K562 (cell line): ENCODE data around the gene SCYL1. TPM values are rescaled to one million over a fixed set of nuclear protein-coding genes. Genes with fewer than 3 reads are reported as not detected.

Experiments
- ATAC-seq: fragments of 200-7000 bp; cut with Tn5 transposase; 3 replicates; pipeline ENCODE4 v1.9.1; 2020; ENCODE audit warnings: moderate library complexity
- BruUV-seq: library from RNA; stranded (reverse); fragments of 400-500 nt; replicated peaks from 2 replicates; lab custom pipeline; 2021; lab: Mats Ljungman, UMichigan
- CTCF ChIA-PET: fragments of 300-600 bp; formaldehyde crosslinking; extraction: SDS; loops from one replicate; lab custom pipeline; 2021; ENCODE audit warnings: low intra/inter-chr PET ratio; lab: Yijun Ruan, JAX
- POLR2A ChIA-PET: fragments of 300-600, 350-650 bp; sonication (Branson Sonifier 250); formaldehyde crosslinking; extraction: SDS; loops from one replicate; lab custom pipeline; 2021; ENCODE audit warnings: antibody characterized with exemption, inconsistent platforms; lab: Yijun Ruan, JAX
- DNase-seq, 4 experiments: peaks; one replicate each; pipeline versions ENCODE4 v3.0.0 to v3.0.0-alpha.2; 2011 to 2018; ENCODE audit warnings: low spot score in 3 of 4, mixed read lengths in 3 of 4; ENCODE audit errors: extremely low read depth in 1 of 4
- FAIRE-seq: peaks from 2 replicates; lab custom pipeline; 2011; peaks lifted over from hg19 to GRCh38; lab: Jason Lieb, UNC
- H2AFZ ChIP-seq: 2 replicates; pipeline ENCODE4 v1.6.0; 2011; ENCODE audit warnings: low read depth, low read length, control low read depth, inconsistent platforms
- H3K27ac ChIP-seq: fragments of 200-600 bp; 3 replicates; pipeline ENCODE4 v1.8.0; 2011; ENCODE audit warnings: low read depth, mild to moderate bottlenecking, control low read depth, inconsistent platforms, low read length, moderate library complexity, mixed read lengths; ENCODE audit errors: extremely low read depth
- H3K27me3 ChIP-seq, 2 experiments: fragments of 300-600 bp in 1 of 2; 2 replicates in 1 of 2; 3 replicates in 1 of 2; pipeline versions ENCODE4 v1.6.0 to v1.8.0; 2011; ENCODE audit warnings: inconsistent platforms in 2 of 2, low read length in 2 of 2, mild to moderate bottlenecking in 1 of 2, mixed read lengths in 1 of 2, moderate library complexity in 1 of 2; ENCODE audit not compliant: control insufficient read depth in 2 of 2, insufficient read depth in 2 of 2
- H3K36me3 ChIP-seq: fragments of 300-600 bp; 3 replicates; pipeline ENCODE4 v1.8.0; 2011; ENCODE audit warnings: mild to moderate bottlenecking, low read length, inconsistent platforms; ENCODE audit not compliant: control insufficient read depth, insufficient read depth
- H3K4me1 ChIP-seq, 2 experiments: fragments of 200-600 bp in 1 of 2; replicated peaks in 1 of 2; 2 replicates in 1 of 2; 3 replicates in 1 of 2; pipeline versions ENCODE4 v1.5.1 to v1.8.0; 2011; ENCODE audit warnings: inconsistent platforms in 2 of 2, low read length in 2 of 2, mild to moderate bottlenecking in 1 of 2, mixed read lengths in 1 of 2, moderate library complexity in 1 of 2; ENCODE audit not compliant: control insufficient read depth in 2 of 2, insufficient read depth in 2 of 2
- H3K4me2 ChIP-seq: 2 replicates; pipeline ENCODE4 v1.6.1; 2011; ENCODE audit warnings: low read length, control low read depth, inconsistent platforms, mixed read lengths; ENCODE audit not compliant: insufficient read depth
- H3K4me3 ChIP-seq: fragments of 200-600 bp; sonication (generic), shearing (Covaris generic); 2 replicates; pipeline ENCODE4 v1.5.1; 2016; ENCODE audit warnings: control low read depth, inconsistent platforms
- H3K79me2 ChIP-seq: fragments of 200-600 bp; 3 replicates; pipeline ENCODE4 v1.8.0; 2011; ENCODE audit warnings: low read length, inconsistent platforms; ENCODE audit not compliant: control insufficient read depth, insufficient read depth
- H3K9ac ChIP-seq, 2 experiments: 2 replicates each; pipeline versions ENCODE4 v1.6.0 to v1.6.1; 2011; ENCODE audit warnings: low read depth in 2 of 2, low read length in 2 of 2, control low read depth in 1 of 2, inconsistent platforms in 1 of 2, mild to moderate bottlenecking in 1 of 2, mixed read lengths in 1 of 2; ENCODE audit not compliant: insufficient read depth in 1 of 2
- H3K9me1 ChIP-seq: one replicate; pipeline ENCODE4 v1.6.0; 2011; ENCODE audit warnings: inconsistent platforms, mild to moderate bottlenecking, low read length, moderate library complexity; ENCODE audit not compliant: control insufficient read depth, insufficient read depth
- H3K9me3 ChIP-seq: replicated peaks from 2 replicates; pipeline ENCODE4 v1.5.1; 2011; ENCODE audit warnings: low read depth, low read length, inconsistent platforms; ENCODE audit not compliant: control insufficient read depth, insufficient read depth
- H4K20me1 ChIP-seq: replicated peaks from 2 replicates; pipeline ENCODE4 v1.6.1; 2011; ENCODE audit warnings: low read length, inconsistent platforms, mixed read lengths; ENCODE audit not compliant: control insufficient read depth, insufficient read depth
- ELF1 ChIP-seq: fragments of 200-800 bp; sonication (Bioruptor generic); IDR thresholded peaks from 2 replicates; pipeline ENCODE4 v1.6.1; 2016; ENCODE audit warnings: missing genetic modification characterization, missing compliant biosample characterization
- ELF4 ChIP-seq: fragments of 450-650 bp; formaldehyde crosslinking; IDR thresholded peaks from 2 replicates; pipeline ENCODE4 v1.4.0; 2022; ENCODE audit warnings: missing genetic modification characterization
- PKNOX1 ChIP-seq: fragments of 450-650 bp; IDR thresholded peaks from 2 replicates; pipeline ENCODE4 v1.6.1; 2016
- SP2 ChIP-seq: IDR thresholded peaks from 2 replicates; pipeline ENCODE4 v1.6.1; 2011; ENCODE audit warnings: mild to moderate bottlenecking, low read depth, low read length, moderate library complexity; ENCODE audit not compliant: poor library complexity, severe bottlenecking; ENCODE audit errors: extremely low read depth
- TBP ChIP-seq: optimal IDR thresholded peaks from 2 replicates; pipeline ENCODE3; 2011; ENCODE audit warnings: low read depth, low read length, improper control_type of control experiment
- TCFL5 ChIP-seq: fragments of 250-450 bp; sonication (Bioruptor Pico); conservative IDR thresholded peaks from 2 replicates; pipeline ENCODE4 v1.6.1; 2021; ENCODE audit warnings: mild to moderate bottlenecking, moderate library complexity, matching md5 sums
- TEAD2 ChIP-seq: fragments of 450-650 bp; IDR thresholded peaks from 2 replicates; pipeline ENCODE4 v1.6.1; 2016; ENCODE audit warnings: missing genetic modification characterization, control low read depth, missing compliant biosample characterization
- TFAP4 ChIP-seq: sonication (generic); formaldehyde crosslinking; IDR thresholded peaks from 2 replicates; pipeline ENCODE4 v1.8.0; 2022; ENCODE audit warnings: missing genetic modification reagents, mild to moderate bottlenecking, moderate library complexity, borderline replicate concordance
- ZFPM2 ChIP-seq: fragments of 250-450 bp; sonication (Bioruptor Pico); IDR thresholded peaks from 2 replicates; pipeline ENCODE4 v1.5.1; 2022; ENCODE audit warnings: mild to moderate bottlenecking
- ZNF174 ChIP-seq: fragments of 250-450 bp; sonication (Bioruptor Pico); IDR thresholded peaks from 2 replicates; pipeline ENCODE4 v1.4.0; 2020; ENCODE audit warnings: mild to moderate bottlenecking
- ZNF444 ChIP-seq: fragments of 250-450 bp; sonication (Bioruptor Pico); IDR thresholded peaks from 2 replicates; pipeline ENCODE4 v1.4.0; 2020; ENCODE audit warnings: mild to moderate bottlenecking, moderate library complexity
- ZNF518B ChIP-seq: fragments of 250-450 bp; sonication (Bioruptor Pico); IDR thresholded peaks from 2 replicates; pipeline ENCODE4 v1.5.0; 2021; ENCODE audit warnings: mild to moderate bottlenecking, moderate library complexity
- ZNF707 ChIP-seq: fragments of 250-450 bp; sonication (Bioruptor Pico); conservative IDR thresholded peaks from 2 replicates; pipeline ENCODE4 v1.8.0; 2022; ENCODE audit warnings: inconsistent platforms, mild to moderate bottlenecking, moderate library complexity
- WGBS: fragments of 100-300 bp; shearing (Covaris generic); methylation state at CpG from one replicate; pipeline ENCODE4 v1.1.6; 2016; ENCODE audit warnings: low coverage, mixed read lengths; ENCODE audit not compliant: insufficient coverage; ENCODE audit errors: missing lambda C conversion rate; 5-methylcytosine and 5-hydroxymethylcytosine counted together
- in situ Hi-C: fragments of 300-500 bp; cut with MboI; formaldehyde crosslinking; loops from 4 replicates; pipeline ENCODE4 v1.15.0; 2018; ENCODE audit warnings: inconsistent platforms, mixed read lengths
- intact Hi-C: fragments of 100-400 bp; cut with micrococcal nuclease; formaldehyde crosslinking; loops from 2 replicates; pipeline ENCODE4 v1.14.2; 2022
- polyA plus RNA-seq, 8 experiments: library from polyadenylated mRNA; depleted of rRNA in 4 of 8; stranded (reverse) in 5 of 8; unstranded in 3 of 8; fragments of >200 nt; fragmentation: Nextera tagmentation in 2 of 8; fragmentation: Illumina TruSeq in 1 of 8; extraction: Ambion mirVana in 2 of 8; extraction: Trizol in 1 of 8; gene quantifications; 2 replicates each; pipeline versions ENCODE4 v1.2.1 to v1.2.3, GENCODE V29; 2011 to 2014; ENCODE audit warnings: inconsistent platforms in 1 of 8, missing spikeins in 1 of 8
- total RNA-seq, 7 experiments: library from RNA; depleted of rRNA in 6 of 7; stranded (reverse); fragments of >200 nt in 6 of 7; fragmentation: Illumina TruSeq in 2 of 7; extraction: Trizol in 2 of 7; gene quantifications; 2 replicates each; pipeline versions ENCODE4 v1.2.1 to v1.2.3, GENCODE V29; 2011 to 2021; ENCODE audit warnings: low replicate concordance in 1 of 7

SCYL1 gene
- total and polyA plus RNA-seq, 9 of the 15 experiments (the other 6 are each of a cell fraction or from before 2014, with no cell fraction given) = 1.9 to 145 (median 57.6) TPM

GRCh38 chr11:65574811-65575567, 50.1 kb downstream of the SCYL1 start (continued):
- TF ChIP-seq ZNF707 (CRISPR knock-in tag) (no peak), ZNF444 (CRISPR knock-in tag) (no peak), TEAD2 (no peak), TCFL5 (CRISPR knock-in tag) (no peak)
- TF ChIP-seq, all 486 proteins: peak for 136

GRCh38 chr11:65575568-65576231, 50.8 kb downstream of the SCYL1 start, which contains the start of gene EHBP1L1:
Gene EHBP1L1 (plus strand): TSS chr11:65576053. CDS start chr11:65576303, 250 bp downstream.
- H3K4me2 ChIP-seq = peak within 1 kb of the TSS; percentile 96
- H3K9ac ChIP-seq = peak within 1 kb of the TSS; percentile 76 to 95
- H3K9me1 ChIP-seq = peaks cover 5% of the 10 kb centered on the region
- H3K79me2 ChIP-seq = peaks cover 63% of the 10 kb centered on the region
- no TSS peak for BruUV-seq
- H3K27me3 ChIP-seq = no peaks in the 10 kb centered on the region; a peak in 1 of 5 replicates
- ATAC-seq = peak; percentile 45
- H2AFZ ChIP-seq = peak within 1 kb of the TSS; percentile 65
- H3K9me3 ChIP-seq = no peaks in the 10 kb centered on the region
- peak within 1 kb of the TSS; percentile 89 for H3K27ac ChIP-seq
- peaks cover 6% of the 10 kb centered on the region for H4K20me1 ChIP-seq
- peak; percentile 81 to 93 (median 91) for DNase-seq
- peaks cover 46% of the 10 kb centered on the region for H3K36me3 ChIP-seq
- FAIRE-seq = no peak
- ChIA-PET POLR2A (interaction anchor here (0.9 to 1.9 kb wide), 12 partner anchors 8 to 274 kb away, joined by 3 to 14 read pairs (median 4); partner anchors contain the start of genes MALAT1 and NEAT1), CTCF (interaction anchor here (0.5 to 6.5 kb wide), 2 partner anchors 35 to 300 kb away, joined by 3 to 63 read pairs; no protein-coding TSS in a partner anchor)
- H3K4me3 ChIP-seq = peak within 1 kb of the TSS; percentile 88
- intact Hi-C loops = loop anchor here (1.0 to 2.0 kb wide), 2 partner anchors 39 to 63 kb away; partner anchors contain the start of genes MAP3K11 and SIPA1
- H3K4me1 ChIP-seq = peaks cover 57 to 93% of the 10 kb centered on the region in 2 experiments
- under 1% methylated on average over 32 of the region's 69 CpGs for WGBS
- in situ Hi-C loops = no loop called here
- TF ChIP-seq TBP = no peak
- TF ChIP-seq ZFPM2 = no peak
- no peak for TF ChIP-seq SP2
- no peak for TF ChIP-seq ZNF174 (CRISPR knock-in tag)
- 0 out of 2 replicates have a peak, but pooled peaks have one; percentile 8 for TF ChIP-seq ELF4 (CRISPR knock-in tag)
- peak; percentile 78 for TF ChIP-seq ELF1 (tag)
- TF ChIP-seq TFAP4 (CRISPR knock-in tag) = no peak
- TF ChIP-seq ZNF518B (CRISPR knock-in tag) = no peak
- TF ChIP-seq PKNOX1 = no peak
